Hepatocyte (in vitro differentiated cells): Measurements from ENCODE around the gene ESYT3.

Source experiments
- CTCF ChIP-seq: fragments of 200-600 bp; sonication (generic); IDR thresholded peaks from 2 replicates; pipeline ENCODE4 v1.5.1; 2016; ENCODE audit warnings: antibody characterized with exemption, mild to moderate bottlenecking; ENCODE audit not compliant: poor library complexity
- EZH2 ChIP-seq: fragments of 200-600 bp; sonication (generic); IDR thresholded peaks from 2 replicates; pipeline ENCODE4 v1.6.1; 2016; ENCODE audit warnings: antibody characterized with exemption, mild to moderate bottlenecking, borderline replicate concordance
- EZH2phosphoT487 ChIP-seq: fragments of 200-600 bp; sonication (generic); IDR thresholded peaks from one replicate; pipeline ENCODE4 v1.6.1; 2018; ENCODE audit warnings: antibody characterized with exemption, mild to moderate bottlenecking, low read depth, moderate library complexity; ENCODE audit not compliant: unreplicated experiment, severe bottlenecking

GRCh38 chr3:138389144-138389601 lies 45.2 kb upstream of the ESYT3 start:
- TF ChIP-seq CTCF: no peak
- TF ChIP-seq EZH2: no peak
- TF ChIP-seq EZH2phosphoT487: no peak
